Liver (tissue), 3 donors: ENCODE data around the gene CXorf65.

ENCODE experiments used
- CTCF ChIP-seq: fragments of 150-350 bp; IDR thresholded peaks from 2 replicates; pipeline ENCODE4 v1.5.1; 2017; ENCODE audit warnings: improper control_type of control experiment, low read depth, low read length; ENCODE audit not compliant: missing input control
- FOXA1 ChIP-seq: IDR thresholded peaks from 2 replicates; pipeline ENCODE4 v1.6.1; 2016; ENCODE audit warnings: antibody characterized with exemption
- GABPA ChIP-seq, 2 donors: IDR thresholded peaks in 1 of 2; conservative IDR thresholded peaks in 1 of 2; 2 replicates each; pipeline ENCODE4 v1.6.1; 2016; ENCODE audit warnings: antibody characterized with exemption in 2 of 2, mild to moderate bottlenecking in 1 of 2, moderate library complexity in 1 of 2
- HNF4A ChIP-seq, 2 donors: conservative IDR thresholded peaks; 2 replicates each; pipeline ENCODE4 v1.6.1; 2016; ENCODE audit warnings: antibody characterized with exemption in 2 of 2, mild to moderate bottlenecking in 2 of 2
- HNF4G ChIP-seq: IDR thresholded peaks from 2 replicates; pipeline ENCODE4 v1.6.1; 2016; ENCODE audit warnings: antibody characterized with exemption
- MAX ChIP-seq: IDR thresholded peaks from 2 replicates; pipeline ENCODE4 v1.6.1; 2016; ENCODE audit warnings: antibody characterized with exemption
- REST ChIP-seq: IDR thresholded peaks from 2 replicates; pipeline ENCODE4 v1.6.1; 2016; ENCODE audit warnings: antibody characterized with exemption, mild to moderate bottlenecking
- SP1 ChIP-seq: IDR thresholded peaks from 2 replicates; pipeline ENCODE4 v1.6.1; 2018; ENCODE audit warnings: antibody characterized with exemption, mild to moderate bottlenecking
- TAF1 ChIP-seq: conservative IDR thresholded peaks from 2 replicates; pipeline ENCODE4 v1.6.1; 2016; ENCODE audit warnings: antibody characterized with exemption, mild to moderate bottlenecking
- TF ChIP-seq, protein P1 (sequence below): IDR thresholded peaks from 2 replicates; pipeline ENCODE4 v1.6.1; 2016; ENCODE audit warnings: antibody characterized with exemption
- donor health status: healthy.
- donor health status: healthy.

GRCh38 chrX:71118032-71118984 is 11.8 kb upstream of the CXorf65 start, which contains the start of gene MED12:
- TF ChIP-seq CTCF: no peak
- TF ChIP-seq MAX: no peak
- no peak for TF ChIP-seq HNF4G
- TF ChIP-seq REST: no peak
- no peak for TF ChIP-seq TAF1
- no peak for TF ChIP-seq SP1
- TF ChIP-seq HNF4A (conservative IDR thresholded peaks at IDR 0.05): no peak
- no peak for TF ChIP-seq FOXA1
- TF ChIP-seq, protein P1, sequence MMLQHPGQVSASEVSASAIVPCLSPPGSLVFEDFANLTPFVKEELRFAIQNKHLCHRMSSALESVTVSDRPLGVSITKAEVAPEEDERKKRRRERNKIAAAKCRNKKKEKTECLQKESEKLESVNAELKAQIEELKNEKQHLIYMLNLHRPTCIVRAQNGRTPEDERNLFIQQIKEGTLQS: no peak
- TF ChIP-seq GABPA (IDR thresholded peaks at IDR 0.05 in 1 of 2, conservative IDR thresholded peaks at IDR 0.05 in 1 of 2): no peak
